ENCODE data around the gene SPTBN5.

The SPTBN5 gene

DNA sequence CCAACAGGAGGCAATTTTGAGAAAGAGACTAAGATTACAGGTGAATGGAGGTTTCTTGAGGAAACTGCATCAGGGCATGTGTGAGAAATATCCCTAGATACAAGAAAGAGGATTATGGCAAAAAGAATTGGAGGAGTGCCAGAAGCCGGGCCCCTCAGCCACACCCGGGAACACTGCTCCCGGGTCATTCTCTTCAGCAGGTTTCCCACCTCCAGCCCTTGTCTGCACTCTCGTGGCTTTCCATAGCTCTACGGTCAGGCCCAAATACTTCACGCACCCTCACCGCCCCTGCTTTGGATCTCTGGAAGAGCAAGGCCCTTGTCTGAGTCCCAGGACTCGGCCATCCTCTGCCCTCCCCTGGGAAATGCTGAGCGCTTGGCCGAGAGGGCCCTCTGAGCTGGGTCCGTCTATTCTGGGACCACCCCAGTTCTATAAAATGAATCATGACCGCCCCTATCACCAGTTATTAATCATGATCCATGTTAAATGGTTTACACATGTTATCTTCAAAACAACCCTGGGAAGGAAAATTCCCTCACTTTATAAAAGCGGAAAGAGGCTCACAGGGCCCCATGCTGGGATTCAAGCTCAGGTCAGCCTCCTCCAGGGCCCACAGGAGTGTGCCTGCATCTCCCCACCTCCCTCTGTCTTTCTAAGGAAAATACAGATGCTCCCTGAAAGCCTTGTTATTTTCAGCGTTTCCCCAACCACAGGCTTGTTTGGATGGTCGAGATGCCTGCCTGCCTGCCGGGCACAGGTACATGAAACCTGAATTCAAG, 38.8 kb upstream of the SPTBN5 start:
- peaks cover 2% of the 10 kb centered on the region for H3K79me2 ChIP-seq (ENCODE audit: control insufficient read depth, insufficient read depth, low read length, poor library complexity)
- no peak overlapping the region for H3K4me3 ChIP-seq (ENCODE audit: low read depth, low read length)
- H3K27me3 ChIP-seq (ENCODE audit: insufficient read depth, low read length), result no peaks in the 10 kb centered on the region
- no peak overlapping the region for H2BK5ac ChIP-seq (ENCODE audit: low read depth, low read length, poor library complexity)
- H4K8ac ChIP-seq (ENCODE audit: low read depth, low read length), result no peak overlapping the region
- H3K4ac ChIP-seq (ENCODE audit: low read depth, low read length), result no peak overlapping the region
- no peaks in the 10 kb centered on the region for H3K79me1 ChIP-seq (ENCODE audit: low read length)
- H2AK5ac ChIP-seq (ENCODE audit: low read length), result no peak overlapping the region
- peaks cover 2 to 8% of the 10 kb centered on the region in 2 experiments for H3K36me3 ChIP-seq (ENCODE audit: control insufficient read depth in 1 of 2, insufficient read depth in 2 of 2, low read length in 2 of 2)
- no peak for DNase-seq
- no CpG with 5 or more reads among the region's 16 CpGs for WGBS (ENCODE audit: extremely low coverage, insufficient coverage, insufficient read length)
- no peak overlapping the region for H2BK12ac ChIP-seq (ENCODE audit: low read length)
- no peak overlapping the region for H3K9ac ChIP-seq (ENCODE audit: low read length)
- H3K9me3 ChIP-seq (ENCODE audit: insufficient read depth, low read depth, low read length), result no peaks in the 10 kb centered on the region
- H4K91ac ChIP-seq (ENCODE audit: low read depth, low read length), result no peak overlapping the region
- H3K27ac ChIP-seq (ENCODE audit: low read depth, low read length), result no peak overlapping the region
- H2BK120ac ChIP-seq (ENCODE audit: insufficient read depth, low read length, poor library complexity), result no peak overlapping the region
- H3K18ac ChIP-seq (ENCODE audit: low read length), result no peak overlapping the region
- no peak overlapping the region for H3K4me2 ChIP-seq (ENCODE audit: low read length)
- H2AFZ ChIP-seq (ENCODE audit: insufficient read depth, low read length, poor library complexity), result no peak overlapping the region
- no peak overlapping the region for H3K23ac ChIP-seq (ENCODE audit: low read length)
- peaks cover 5 to 12% of the 10 kb centered on the region in 2 experiments for H3K4me1 ChIP-seq (ENCODE audit: control insufficient read depth in 1 of 2, insufficient read depth in 2 of 2, low read length in 2 of 2)
- H4K12ac ChIP-seq (ENCODE audit: low read depth, low read length), result no peak overlapping the region
- H3K14ac ChIP-seq (ENCODE audit: low read length), result no peak overlapping the region

- Histone ChIP-seq H3K27ac (ENCODE audit: low read depth, low read length) (no peak overlapping the region), H2BK12ac (ENCODE audit: low read length) (no peak overlapping the region), H3K23ac (ENCODE audit: low read length) (no peak overlapping the region), H3K14ac (ENCODE audit: low read length) (no peak overlapping the region), H3K79me1 (ENCODE audit: low read length) (no peaks in the 10 kb centered on the region), H3K36me3 (ENCODE audit: control insufficient read depth in 1 of 2, insufficient read depth in 2 of 2, low read length in 2 of 2) (peaks cover 2 to 8% of the 10 kb centered on the region in 2 experiments), H3K27me3 (ENCODE audit: insufficient read depth, low read length) (no peaks in the 10 kb centered on the region), H3K4ac (ENCODE audit: low read depth, low read length) (no peak overlapping the region), H3K18ac (ENCODE audit: low read length) (peak overlapping the region; percentile 11), H2AK5ac (ENCODE audit: low read length) (no peak overlapping the region), H3K79me2 (ENCODE audit: control insufficient read depth, insufficient read depth, low read length, poor library complexity) (peaks cover 2% of the 10 kb centered on the region), H4K12ac (ENCODE audit: low read depth, low read length) (no peak overlapping the region), H3K4me2 (ENCODE audit: low read length) (no peak overlapping the region), H3K4me3 (ENCODE audit: low read depth, low read length) (no peak overlapping the region), H3K9ac (ENCODE audit: low read length) (no peak overlapping the region), H4K8ac (ENCODE audit: low read depth, low read length) (no peak overlapping the region), H2AFZ (ENCODE audit: insufficient read depth, low read length, poor library complexity) (no peak overlapping the region), H3K9me3 (ENCODE audit: insufficient read depth, low read depth, low read length) (no peaks in the 10 kb centered on the region), H3K4me1 (ENCODE audit: control insufficient read depth in 1 of 2, insufficient read depth in 2 of 2, low read length in 2 of 2) (peaks cover 5 to 12% of the 10 kb centered on the region in 2 experiments), H2BK5ac (ENCODE audit: low read depth, low read length, poor library complexity) (no peak overlapping the region), H2BK120ac (ENCODE audit: insufficient read depth, low read length, poor library complexity) (no peak overlapping the region), H4K91ac (ENCODE audit: low read depth, low read length) (no peak overlapping the region)
- no CpG with 5 or more reads among the region's 9 CpGs for WGBS (ENCODE audit: extremely low coverage, insufficient coverage, insufficient read length)
- DNase-seq, result no peak
These were observed 38.2 kb upstream of the SPTBN5 start for GRCh38 chr15:41932101-41932500.

GRCh38 chr15:41930867-41931222, 37.0 kb upstream of the SPTBN5 start:
- Histone ChIP-seq H2BK120ac (ENCODE audit: insufficient read depth, low read length, poor library complexity) (no peak overlapping the region), H4K8ac (ENCODE audit: low read depth, low read length) (no peak overlapping the region), H2AFZ (ENCODE audit: insufficient read depth, low read length, poor library complexity) (no peak overlapping the region), H3K27me3 (ENCODE audit: insufficient read depth, low read length) (no peaks in the 10 kb centered on the region), H3K4me2 (ENCODE audit: low read length) (no peak overlapping the region), H3K9ac (ENCODE audit: low read length) (no peak overlapping the region), H4K91ac (ENCODE audit: low read depth, low read length) (no peak overlapping the region), H3K79me1 (ENCODE audit: low read length) (no peaks in the 10 kb centered on the region), H3K4me1 (ENCODE audit: control insufficient read depth in 1 of 2, insufficient read depth in 2 of 2, low read length in 2 of 2) (peaks cover 7 to 13% of the 10 kb centered on the region in 2 experiments), H3K4ac (ENCODE audit: low read depth, low read length) (no peak overlapping the region), H4K12ac (ENCODE audit: low read depth, low read length) (no peak overlapping the region), H2BK12ac (ENCODE audit: low read length) (no peak overlapping the region), H3K18ac (ENCODE audit: low read length) (no peak overlapping the region), H3K9me3 (ENCODE audit: insufficient read depth, low read depth, low read length) (no peaks in the 10 kb centered on the region), H3K4me3 (ENCODE audit: low read depth, low read length) (no peak overlapping the region), H3K79me2 (ENCODE audit: control insufficient read depth, insufficient read depth, low read length, poor library complexity) (peaks cover 2% of the 10 kb centered on the region), H3K23ac (ENCODE audit: low read length) (no peak overlapping the region), H3K36me3 (ENCODE audit: control insufficient read depth in 1 of 2, insufficient read depth in 2 of 2, low read length in 2 of 2) (peaks cover 2 to 4% of the 10 kb centered on the region in 2 experiments), H3K27ac (ENCODE audit: low read depth, low read length) (no peak overlapping the region), H3K14ac (ENCODE audit: low read length) (no peak overlapping the region), H2BK5ac (ENCODE audit: low read depth, low read length, poor library complexity) (no peak overlapping the region), H2AK5ac (ENCODE audit: low read length) (no peak overlapping the region)
- WGBS (ENCODE audit: extremely low coverage, insufficient coverage, insufficient read length), result no CpG with 5 or more reads among the region's 2 CpGs
- DNase-seq, result no peak

DNA sequence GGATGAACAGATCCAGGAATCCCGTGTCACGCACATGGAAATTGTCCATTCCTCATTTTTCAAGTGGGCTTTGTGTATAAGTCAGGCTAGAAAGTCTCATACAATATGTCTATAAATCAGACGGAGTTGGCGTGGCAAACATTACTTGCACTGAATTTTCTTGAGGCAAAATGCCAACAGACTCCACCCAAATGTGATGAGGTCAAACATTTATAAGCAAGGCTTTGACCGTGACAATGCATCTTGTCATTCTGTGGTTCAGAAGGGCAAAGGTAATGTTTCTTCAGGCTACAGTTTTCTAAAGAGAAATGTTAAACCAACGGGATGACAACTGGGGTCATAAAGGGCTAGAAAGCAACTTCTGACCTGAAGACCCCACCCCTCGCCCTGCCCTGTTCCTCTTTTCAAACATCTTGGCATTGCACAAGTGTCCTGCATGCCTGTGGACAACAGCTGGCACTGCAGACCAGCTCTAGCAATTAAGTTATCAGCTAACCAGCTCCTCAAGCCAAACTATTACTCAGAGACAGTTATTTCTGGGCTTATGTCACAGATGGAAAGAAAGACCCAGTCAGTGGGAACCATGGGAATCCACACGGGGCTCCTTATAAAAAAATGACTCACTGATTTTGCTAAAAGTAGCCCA, 36.5 kb upstream of the SPTBN5 start:
- Histone ChIP-seq H3K18ac (ENCODE audit: low read length) (no peak overlapping the region), H3K4me3 (ENCODE audit: low read depth, low read length) (no peak overlapping the region), H3K4ac (ENCODE audit: low read depth, low read length) (no peak overlapping the region), H2AFZ (ENCODE audit: insufficient read depth, low read length, poor library complexity) (no peak overlapping the region), H3K27me3 (ENCODE audit: insufficient read depth, low read length) (no peaks in the 10 kb centered on the region), H3K27ac (ENCODE audit: low read depth, low read length) (no peak overlapping the region), H4K12ac (ENCODE audit: low read depth, low read length) (no peak overlapping the region), H2BK12ac (ENCODE audit: low read length) (no peak overlapping the region), H3K79me1 (ENCODE audit: low read length) (no peaks in the 10 kb centered on the region), H3K23ac (ENCODE audit: low read length) (no peak overlapping the region), H4K91ac (ENCODE audit: low read depth, low read length) (no peak overlapping the region), H2BK120ac (ENCODE audit: insufficient read depth, low read length, poor library complexity) (no peak overlapping the region), H3K9me3 (ENCODE audit: insufficient read depth, low read depth, low read length) (no peaks in the 10 kb centered on the region), H3K4me1 (ENCODE audit: control insufficient read depth in 1 of 2, insufficient read depth in 2 of 2, low read length in 2 of 2) (peaks cover 4 to 13% of the 10 kb centered on the region in 2 experiments), H2BK5ac (ENCODE audit: low read depth, low read length, poor library complexity) (no peak overlapping the region), H3K4me2 (ENCODE audit: low read length) (no peak overlapping the region), H3K36me3 (ENCODE audit: control insufficient read depth in 1 of 2, insufficient read depth in 2 of 2, low read length in 2 of 2) (peaks cover 2 to 4% of the 10 kb centered on the region in 2 experiments), H3K9ac (ENCODE audit: low read length) (no peak overlapping the region), H3K14ac (ENCODE audit: low read length) (no peak overlapping the region), H3K79me2 (ENCODE audit: control insufficient read depth, insufficient read depth, low read length, poor library complexity) (peaks cover 2% of the 10 kb centered on the region), H2AK5ac (ENCODE audit: low read length) (no peak overlapping the region), H4K8ac (ENCODE audit: low read depth, low read length) (no peak overlapping the region)
- DNase-seq, result peak; percentile 35 to 58
- no CpG with 5 or more reads among the region's 8 CpGs for WGBS (ENCODE audit: extremely low coverage, insufficient coverage, insufficient read length)

Data from trophoblast cell (in vitro differentiated cells and primary cell).